SK-N-SH treated with all-trans-retinoic acid at 6 μM for 48 hours (cell line): ENCODE measurements around the gene SDK1.

Experiments
- ATAC-seq: fragments of 200-7000 bp; cut with Tn5 transposase; 3 replicates; pipeline ENCODE4 v1.9.1; 2020; ENCODE audit warnings: mild to moderate bottlenecking, moderate library complexity
- ARNTL ChIP-seq: fragments of 450-650 bp; formaldehyde crosslinking; IDR thresholded peaks from 2 replicates; pipeline ENCODE4 v1.5.0; 2020; ENCODE audit warnings: low read depth, mild to moderate bottlenecking, moderate library complexity, borderline replicate concordance
- BACH2 ChIP-seq: fragments of 250-450 bp; sonication (Bioruptor Pico); IDR thresholded peaks from 2 replicates; pipeline ENCODE4 v1.9.0; 2021; ENCODE audit warnings: mild to moderate bottlenecking, borderline replicate concordance
- CSDC2 ChIP-seq: fragments of 250-450 bp; sonication (Bioruptor Pico); IDR thresholded peaks from 2 replicates; pipeline ENCODE4 v1.5.0; 2020; ENCODE audit warnings: mild to moderate bottlenecking, moderate library complexity
- GLIS3 ChIP-seq: fragments of 250-450 bp; sonication (Bioruptor Pico); IDR thresholded peaks from 2 replicates; pipeline ENCODE4 v1.5.0; 2020; ENCODE audit warnings: mild to moderate bottlenecking, moderate library complexity
- ISL1 ChIP-seq: fragments of 250-450 bp; sonication (Bioruptor Pico); IDR thresholded peaks from 2 replicates; pipeline ENCODE4 v2.1.2; 2022; ENCODE audit warnings: mild to moderate bottlenecking, moderate library complexity
- OSR1 ChIP-seq: fragments of 250-450 bp; sonication (Bioruptor Pico); IDR thresholded peaks from 2 replicates; pipeline ENCODE4 v1.8.0; 2022; ENCODE audit warnings: moderate library complexity, mild to moderate bottlenecking, inconsistent platforms
- PPARA ChIP-seq: fragments of 250-450 bp; sonication (Bioruptor Pico); IDR thresholded peaks from 2 replicates; pipeline ENCODE4 v1.5.0; 2020; ENCODE audit warnings: mild to moderate bottlenecking, borderline replicate concordance
- SNAI2 ChIP-seq: fragments of 250-450 bp; sonication (Bioruptor Pico); IDR thresholded peaks from 2 replicates; pipeline ENCODE4 v1.5.0; 2020; ENCODE audit warnings: mild to moderate bottlenecking, moderate library complexity
- TCF4 ChIP-seq: fragments of 250-450 bp; sonication (Bioruptor Pico); IDR thresholded peaks from 2 replicates; pipeline ENCODE4 v1.8.0; 2021; ENCODE audit warnings: mild to moderate bottlenecking, moderate library complexity, borderline replicate concordance
- TOX ChIP-seq: fragments of 250-450 bp; sonication (Bioruptor Pico); IDR thresholded peaks from 2 replicates; pipeline ENCODE4 v1.8.0; 2021; ENCODE audit warnings: mild to moderate bottlenecking, moderate library complexity, borderline replicate concordance
- ZC3H10 ChIP-seq: fragments of 250-450 bp; sonication (Bioruptor Pico); IDR thresholded peaks from 2 replicates; pipeline ENCODE4 v1.5.1; 2021; ENCODE audit warnings: mild to moderate bottlenecking, moderate library complexity
- ZFP3 ChIP-seq: fragments of 250-450 bp; sonication (Bioruptor Pico); IDR thresholded peaks from 2 replicates; pipeline ENCODE4 v1.5.0; 2020; ENCODE audit warnings: mild to moderate bottlenecking, moderate library complexity
- ZFP30 ChIP-seq: fragments of 450-650 bp; formaldehyde crosslinking; IDR thresholded peaks from 2 replicates; pipeline ENCODE4 v1.5.0; 2022; ENCODE audit warnings: mild to moderate bottlenecking, moderate library complexity
- ZNF565 ChIP-seq: fragments of 450-650 bp; formaldehyde crosslinking; conservative IDR thresholded peaks from 2 replicates; pipeline ENCODE4 v1.5.0; 2020; ENCODE audit warnings: low read depth, mild to moderate bottlenecking, moderate library complexity
- ZNF70 ChIP-seq: fragments of 450-650 bp; formaldehyde crosslinking; IDR thresholded peaks from 2 replicates; pipeline ENCODE4 v1.5.0; 2020; ENCODE audit warnings: mild to moderate bottlenecking, moderate library complexity
- TF ChIP-seq, protein P1 (sequence below): fragments of 250-450 bp; sonication (Bioruptor Pico); IDR thresholded peaks from 2 replicates; pipeline ENCODE4 v1.5.0; 2020; ENCODE audit warnings: mild to moderate bottlenecking, moderate library complexity
- TF ChIP-seq, protein P2 (sequence below): fragments of 250-450 bp; sonication (Bioruptor Pico); IDR thresholded peaks from 2 replicates; pipeline ENCODE4 v1.5.1; 2021; ENCODE audit warnings: mild to moderate bottlenecking, moderate library complexity
- TF ChIP-seq, protein P3 (sequence below): fragments of 250-450 bp; sonication (Bioruptor Pico); IDR thresholded peaks from 2 replicates; pipeline ENCODE4 v1.8.0; 2020; ENCODE audit warnings: mild to moderate bottlenecking, moderate library complexity, borderline replicate concordance
- TF ChIP-seq, protein P4 (sequence below): fragments of 250-450 bp; sonication (Bioruptor Pico); IDR thresholded peaks from 2 replicates; pipeline ENCODE4 v1.5.1; 2020; ENCODE audit warnings: low read depth, mild to moderate bottlenecking, moderate library complexity

The SDK1 gene

DNA sequence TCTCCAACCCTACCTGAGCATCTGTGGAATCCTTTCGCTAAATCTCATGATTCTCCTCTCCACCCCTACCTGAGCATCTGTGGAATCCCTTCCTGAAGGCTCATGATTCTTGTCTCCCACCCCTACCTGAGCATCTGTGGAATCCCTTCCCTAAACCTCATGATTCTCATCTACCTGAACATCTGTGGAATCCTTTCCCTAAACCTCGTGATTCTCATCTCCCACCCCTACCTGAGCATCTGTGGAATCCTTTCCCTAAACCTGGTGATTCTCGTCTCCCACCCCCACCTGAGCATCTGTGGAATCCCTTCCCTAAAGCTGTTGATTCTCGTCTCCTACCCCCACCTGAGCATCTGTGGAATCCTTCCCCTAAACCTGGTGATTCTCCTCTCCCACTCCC is 342.0 kb downstream of the SDK1 start:
- TF ChIP-seq ARNTL (no peak), ZNF565 (CRISPR knock-in tag) (no peak), GLIS3 (CRISPR knock-in tag) (no peak), SNAI2 (CRISPR knock-in tag) (no peak)
- TF ChIP-seq, protein P1, sequence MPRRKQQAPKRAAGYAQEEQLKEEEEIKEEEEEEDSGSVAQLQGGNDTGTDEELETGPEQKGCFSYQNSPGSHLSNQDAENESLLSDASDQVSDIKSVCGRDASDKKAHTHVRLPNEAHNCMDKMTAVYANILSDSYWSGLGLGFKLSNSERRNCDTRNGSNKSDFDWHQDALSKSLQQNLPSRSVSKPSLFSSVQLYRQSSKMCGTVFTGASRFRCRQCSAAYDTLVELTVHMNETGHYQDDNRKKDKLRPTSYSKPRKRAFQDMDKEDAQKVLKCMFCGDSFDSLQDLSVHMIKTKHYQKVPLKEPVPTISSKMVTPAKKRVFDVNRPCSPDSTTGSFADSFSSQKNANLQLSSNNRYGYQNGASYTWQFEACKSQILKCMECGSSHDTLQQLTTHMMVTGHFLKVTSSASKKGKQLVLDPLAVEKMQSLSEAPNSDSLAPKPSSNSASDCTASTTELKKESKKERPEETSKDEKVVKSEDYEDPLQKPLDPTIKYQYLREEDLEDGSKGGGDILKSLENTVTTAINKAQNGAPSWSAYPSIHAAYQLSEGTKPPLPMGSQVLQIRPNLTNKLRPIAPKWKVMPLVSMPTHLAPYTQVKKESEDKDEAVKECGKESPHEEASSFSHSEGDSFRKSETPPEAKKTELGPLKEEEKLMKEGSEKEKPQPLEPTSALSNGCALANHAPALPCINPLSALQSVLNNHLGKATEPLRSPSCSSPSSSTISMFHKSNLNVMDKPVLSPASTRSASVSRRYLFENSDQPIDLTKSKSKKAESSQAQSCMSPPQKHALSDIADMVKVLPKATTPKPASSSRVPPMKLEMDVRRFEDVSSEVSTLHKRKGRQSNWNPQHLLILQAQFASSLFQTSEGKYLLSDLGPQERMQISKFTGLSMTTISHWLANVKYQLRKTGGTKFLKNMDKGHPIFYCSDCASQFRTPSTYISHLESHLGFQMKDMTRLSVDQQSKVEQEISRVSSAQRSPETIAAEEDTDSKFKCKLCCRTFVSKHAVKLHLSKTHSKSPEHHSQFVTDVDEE (CRISPR knock-in tag), result no peak

DNA sequence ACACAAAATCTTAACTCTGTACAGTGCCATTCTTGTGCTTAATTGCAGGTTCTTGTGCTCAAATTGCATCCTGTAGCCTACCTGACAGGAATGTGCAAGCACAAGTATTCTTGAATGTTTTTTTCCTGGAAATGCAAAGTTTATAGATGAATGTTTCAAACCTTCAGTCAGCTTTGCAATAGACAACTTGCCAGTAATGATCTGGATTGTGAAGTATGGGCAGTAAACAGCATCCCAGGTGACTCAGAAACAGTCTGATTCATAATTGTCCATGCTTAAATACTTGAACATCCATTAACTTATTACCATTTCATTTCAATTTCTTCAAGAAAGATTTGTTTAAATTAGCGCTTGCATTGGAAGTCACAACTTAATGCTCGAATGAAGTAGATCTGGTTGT is 347.2 kb downstream of the SDK1 start:
- TF ChIP-seq ISL1 (CRISPR knock-in tag) (no peak), BACH2 (CRISPR knock-in tag) (no peak), OSR1 (CRISPR knock-in tag) (no peak), ZFP3 (CRISPR knock-in tag) (no peak), PPARA (no peak), GLIS3 (CRISPR knock-in tag) (no peak), ZNF70 (no peak), ZFP30 (CRISPR knock-in tag) (no peak), TOX (CRISPR knock-in tag) (no peak), CSDC2 (CRISPR knock-in tag) (no peak)
- TF ChIP-seq, protein P2, sequence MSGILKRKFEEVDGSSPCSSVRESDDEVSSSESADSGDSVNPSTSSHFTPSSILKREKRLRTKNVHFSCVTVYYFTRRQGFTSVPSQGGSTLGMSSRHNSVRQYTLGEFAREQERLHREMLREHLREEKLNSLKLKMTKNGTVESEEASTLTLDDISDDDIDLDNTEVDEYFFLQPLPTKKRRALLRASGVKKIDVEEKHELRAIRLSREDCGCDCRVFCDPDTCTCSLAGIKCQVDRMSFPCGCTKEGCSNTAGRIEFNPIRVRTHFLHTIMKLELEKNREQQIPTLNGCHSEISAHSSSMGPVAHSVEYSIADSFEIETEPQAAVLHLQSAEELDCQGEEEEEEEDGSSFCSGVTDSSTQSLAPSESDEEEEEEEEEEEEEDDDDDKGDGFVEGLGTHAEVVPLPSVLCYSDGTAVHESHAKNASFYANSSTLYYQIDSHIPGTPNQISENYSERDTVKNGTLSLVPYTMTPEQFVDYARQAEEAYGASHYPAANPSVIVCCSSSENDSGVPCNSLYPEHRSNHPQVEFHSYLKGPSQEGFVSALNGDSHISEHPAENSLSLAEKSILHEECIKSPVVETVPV (CRISPR knock-in tag), result no peak
- TF ChIP-seq, protein P1 (CRISPR knock-in tag), result no peak
- TF ChIP-seq, protein P3, sequence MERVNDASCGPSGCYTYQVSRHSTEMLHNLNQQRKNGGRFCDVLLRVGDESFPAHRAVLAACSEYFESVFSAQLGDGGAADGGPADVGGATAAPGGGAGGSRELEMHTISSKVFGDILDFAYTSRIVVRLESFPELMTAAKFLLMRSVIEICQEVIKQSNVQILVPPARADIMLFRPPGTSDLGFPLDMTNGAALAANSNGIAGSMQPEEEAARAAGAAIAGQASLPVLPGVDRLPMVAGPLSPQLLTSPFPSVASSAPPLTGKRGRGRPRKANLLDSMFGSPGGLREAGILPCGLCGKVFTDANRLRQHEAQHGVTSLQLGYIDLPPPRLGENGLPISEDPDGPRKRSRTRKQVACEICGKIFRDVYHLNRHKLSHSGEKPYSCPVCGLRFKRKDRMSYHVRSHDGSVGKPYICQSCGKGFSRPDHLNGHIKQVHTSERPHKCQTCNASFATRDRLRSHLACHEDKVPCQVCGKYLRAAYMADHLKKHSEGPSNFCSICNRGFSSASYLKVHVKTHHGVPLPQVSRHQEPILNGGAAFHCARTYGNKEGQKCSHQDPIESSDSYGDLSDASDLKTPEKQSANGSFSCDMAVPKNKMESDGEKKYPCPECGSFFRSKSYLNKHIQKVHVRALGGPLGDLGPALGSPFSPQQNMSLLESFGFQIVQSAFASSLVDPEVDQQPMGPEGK, result no peak
- ATAC-seq, result no peak

More for the DNA sequence above, 342.0 kb downstream of the SDK1 start:
- no peak for ATAC-seq

GRCh38 chr7:3649250-3649649 is 348.2 kb downstream of the SDK1 start:
- TF ChIP-seq ZNF70 (no peak), TCF4 (CRISPR knock-in tag) (no peak), CSDC2 (CRISPR knock-in tag) (no peak), BACH2 (CRISPR knock-in tag) (no peak), GLIS3 (CRISPR knock-in tag) (no peak), ZC3H10 (CRISPR knock-in tag) (no peak), TOX (CRISPR knock-in tag) (no peak), ISL1 (CRISPR knock-in tag) (no peak)
- TF ChIP-seq, protein P4, sequence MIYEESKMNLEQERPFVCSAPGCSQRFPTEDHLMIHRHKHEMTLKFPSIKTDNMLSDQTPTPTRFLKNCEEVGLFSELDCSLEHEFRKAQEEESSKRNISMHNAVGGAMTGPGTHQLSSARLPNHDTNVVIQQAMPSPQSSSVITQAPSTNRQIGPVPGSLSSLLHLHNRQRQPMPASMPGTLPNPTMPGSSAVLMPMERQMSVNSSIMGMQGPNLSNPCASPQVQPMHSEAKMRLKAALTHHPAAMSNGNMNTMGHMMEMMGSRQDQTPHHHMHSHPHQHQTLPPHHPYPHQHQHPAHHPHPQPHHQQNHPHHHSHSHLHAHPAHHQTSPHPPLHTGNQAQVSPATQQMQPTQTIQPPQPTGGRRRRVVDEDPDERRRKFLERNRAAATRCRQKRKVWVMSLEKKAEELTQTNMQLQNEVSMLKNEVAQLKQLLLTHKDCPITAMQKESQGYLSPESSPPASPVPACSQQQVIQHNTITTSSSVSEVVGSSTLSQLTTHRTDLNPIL, result no peak
- ATAC-seq, result peak; percentile 56; the same call in 2 of the 3 replicates
